ENCODE results near the gene SMIM20. TPM values are rescaled to one million over a fixed set of nuclear protein-coding genes. Genes with fewer than 3 reads are reported as not detected.

Gene SMIM20
- total and polyA plus RNA-seq, 8 donors, result 19.4 to 85.3 (median 43.8) TPM; not detected in 1

GRCh38 chr4:25875281-25875745, 38.7 kb upstream of the SMIM20 start:
- H3K27ac ChIP-seq, result peak overlapping the region in 1 of 5 donors; percentile 44
- H3K9me3 ChIP-seq, result no peaks in the 10 kb centered on the region
- TF ChIP-seq EP300 (IDR thresholded peaks at IDR 0.05) (no peak), POLR2AphosphoS5 (IDR thresholded peaks at IDR 0.05) (no peak), POLR2A (IDR thresholded peaks at IDR 0.05) (no peak), CTCF (IDR thresholded peaks at IDR 0.05) (no peak)
- 94 to 95% (median 94%) methylated on average over 7 of the region's 7 CpGs for WGBS, 5 donors
- H3K4me1 ChIP-seq, result peaks cover 0 to 11% (median 8%) of the 10 kb centered on the region in 4 donors
- DNase-seq, result no peak
- no peak overlapping the region for H3K4me3 ChIP-seq
- intact Hi-C loops (cut with DNase I; ENCODE audit: low total_unique reads), result no loop called here
- no peaks in the 10 kb centered on the region for H3K36me3 ChIP-seq
- H3K27me3 ChIP-seq, result no peaks in the 10 kb centered on the region

- no peak for TF ChIP-seq POLR2A (IDR thresholded peaks at IDR 0.05)
- no peak for TF ChIP-seq POLR2AphosphoS5 (IDR thresholded peaks at IDR 0.05)
- no peak for TF ChIP-seq CTCF (IDR thresholded peaks at IDR 0.05)
- no peak for TF ChIP-seq EP300 (IDR thresholded peaks at IDR 0.05)
- Histone ChIP-seq H3K4me1 (peaks cover 0 to 3% (median 0%) of the 10 kb centered on the region in 4 donors), H3K27ac (no peak overlapping the region), H3K9me3 (no peaks in the 10 kb centered on the region), H3K4me3 (no peak overlapping the region), H3K36me3 (no peaks in the 10 kb centered on the region), H3K27me3 (no peaks in the 10 kb centered on the region)
- intact Hi-C loops (cut with DNase I; ENCODE audit: low total_unique reads), result no loop called here
- 61 to 77% (median 68%) methylated on average over 9 of the region's 9 CpGs for WGBS, 5 donors
- no peak for DNase-seq
These were observed 35.3 kb upstream of the SMIM20 start for GRCh38 chr4:25878676-25879075.

- Histone ChIP-seq H3K27me3 (no peaks in the 10 kb centered on the region), H3K4me3 (no peak overlapping the region), H3K27ac (no peak overlapping the region), H3K36me3 (no peaks in the 10 kb centered on the region), H3K9me3 (no peaks in the 10 kb centered on the region), H3K4me1 (peaks cover 0 to 3% (median under 1%) of the 10 kb centered on the region in 4 donors)
- TF ChIP-seq EP300 (IDR thresholded peaks at IDR 0.05), result no peak
- TF ChIP-seq POLR2AphosphoS5 (IDR thresholded peaks at IDR 0.05), result no peak
- TF ChIP-seq POLR2A (IDR thresholded peaks at IDR 0.05), result no peak
- no peak for TF ChIP-seq CTCF (IDR thresholded peaks at IDR 0.05)
- 79 to 95% (median 89%) methylated on average over 9 of the region's 9 CpGs for WGBS, 5 donors
- DNase-seq, result no peak
- intact Hi-C loops (cut with DNase I; ENCODE audit: low total_unique reads), result no loop called here
These were observed 34.9 kb upstream of the SMIM20 start for GRCh38 chr4:25879091-25879584.

GRCh38 chr4:25879587-25879986, 34.4 kb upstream of the SMIM20 start:
- WGBS, 5 donors, result 92 to 97% (median 96%) methylated on average over 6 of the region's 6 CpGs
- no peaks in the 10 kb centered on the region for H3K27me3 ChIP-seq
- TF ChIP-seq EP300 (IDR thresholded peaks at IDR 0.05), result no peak
- TF ChIP-seq CTCF (IDR thresholded peaks at IDR 0.05), result no peak
- no peak for TF ChIP-seq POLR2AphosphoS5 (IDR thresholded peaks at IDR 0.05)
- TF ChIP-seq POLR2A (IDR thresholded peaks at IDR 0.05), result no peak

More at GRCh38 chr4:25879587-25879986, 34.4 kb upstream of the SMIM20 start:
- DNase-seq, result no peak
- H3K4me1 ChIP-seq, result peaks cover 0 to 5% (median 3%) of the 10 kb centered on the region in 4 donors
- H3K4me3 ChIP-seq, result no peak overlapping the region
- no peak overlapping the region for H3K27ac ChIP-seq
- H3K9me3 ChIP-seq, result no peaks in the 10 kb centered on the region
- intact Hi-C loops (cut with DNase I; ENCODE audit: low total_unique reads), result no loop called here
- H3K36me3 ChIP-seq, result no peaks in the 10 kb centered on the region

Data from stomach (tissue), 9 donors.